Liver (tissue), 3 donors: ENCODE measurements around the gene CD226.

Experiments
- ATF3 ChIP-seq: IDR thresholded peaks from 2 replicates; pipeline ENCODE4 v1.6.1; 2016; ENCODE audit warnings: antibody characterized with exemption
- CTCF ChIP-seq: fragments of 150-350 bp; IDR thresholded peaks from 2 replicates; pipeline ENCODE4 v1.5.1; 2017; ENCODE audit warnings: improper control_type of control experiment, low read depth, low read length; ENCODE audit not compliant: missing input control
- HNF4A ChIP-seq, 2 donors: conservative IDR thresholded peaks; 2 replicates each; pipeline ENCODE4 v1.6.1; 2016; ENCODE audit warnings: antibody characterized with exemption in 2 of 2, mild to moderate bottlenecking in 2 of 2
- SP1 ChIP-seq: IDR thresholded peaks from 2 replicates; pipeline ENCODE4 v1.6.1; 2018; ENCODE audit warnings: antibody characterized with exemption, mild to moderate bottlenecking
- TAF1 ChIP-seq: conservative IDR thresholded peaks from 2 replicates; pipeline ENCODE4 v1.6.1; 2016; ENCODE audit warnings: antibody characterized with exemption, mild to moderate bottlenecking
- donor health status: healthy.
- donor health status: healthy.

GRCh38 chr18:69840001-69840400 lies 107.7 kb downstream of the CD226 start:
- TF ChIP-seq CTCF = no peak
- TF ChIP-seq HNF4A (conservative IDR thresholded peaks at IDR 0.05) = no peak
- TF ChIP-seq SP1 = no peak
- no peak for TF ChIP-seq ATF3
- TF ChIP-seq TAF1 = no peak
